K562 (cell line): ENCODE results near the gene CR2. TPM values are rescaled to one million over a fixed set of nuclear protein-coding genes. Genes with fewer than 3 reads are reported as not detected.

Experiments used
- ATAC-seq: fragments of 200-7000 bp; cut with Tn5 transposase; 3 replicates; pipeline ENCODE4 v1.9.1; 2020; ENCODE audit warnings: moderate library complexity
- BruUV-seq: library from RNA; stranded (reverse); fragments of 400-500 nt; replicated peaks from 2 replicates; lab custom pipeline; 2021; lab: Mats Ljungman, UMichigan
- CTCF ChIA-PET: fragments of 300-600 bp; formaldehyde crosslinking; extraction: SDS; loops from one replicate; lab custom pipeline; 2021; ENCODE audit warnings: low intra/inter-chr PET ratio; lab: Yijun Ruan, JAX
- POLR2A ChIA-PET: fragments of 300-600, 350-650 bp; sonication (Branson Sonifier 250); formaldehyde crosslinking; extraction: SDS; loops from one replicate; lab custom pipeline; 2021; ENCODE audit warnings: antibody characterized with exemption, inconsistent platforms; lab: Yijun Ruan, JAX
- DNase-seq, 4 experiments: peaks; one replicate each; pipeline versions ENCODE4 v3.0.0 to v3.0.0-alpha.2; 2011 to 2018; ENCODE audit warnings: low spot score in 3 of 4, mixed read lengths in 3 of 4; ENCODE audit errors: extremely low read depth in 1 of 4
- FAIRE-seq: peaks from 2 replicates; lab custom pipeline; 2011; peaks lifted over from hg19 to GRCh38; lab: Jason Lieb, UNC
- H2AFZ ChIP-seq: 2 replicates; pipeline ENCODE4 v1.6.0; 2011; ENCODE audit warnings: low read depth, low read length, control low read depth, inconsistent platforms
- H3K27ac ChIP-seq: fragments of 200-600 bp; 3 replicates; pipeline ENCODE4 v1.8.0; 2011; ENCODE audit warnings: low read depth, mild to moderate bottlenecking, control low read depth, inconsistent platforms, low read length, moderate library complexity, mixed read lengths; ENCODE audit errors: extremely low read depth
- H3K27me3 ChIP-seq, 2 experiments: fragments of 300-600 bp in 1 of 2; 2 replicates in 1 of 2; 3 replicates in 1 of 2; pipeline versions ENCODE4 v1.6.0 to v1.8.0; 2011; ENCODE audit warnings: inconsistent platforms in 2 of 2, low read length in 2 of 2, mild to moderate bottlenecking in 1 of 2, mixed read lengths in 1 of 2, moderate library complexity in 1 of 2; ENCODE audit not compliant: control insufficient read depth in 2 of 2, insufficient read depth in 2 of 2
- H3K36me3 ChIP-seq: fragments of 300-600 bp; 3 replicates; pipeline ENCODE4 v1.8.0; 2011; ENCODE audit warnings: mild to moderate bottlenecking, low read length, inconsistent platforms; ENCODE audit not compliant: control insufficient read depth, insufficient read depth
- H3K4me1 ChIP-seq, 2 experiments: fragments of 200-600 bp in 1 of 2; replicated peaks in 1 of 2; 2 replicates in 1 of 2; 3 replicates in 1 of 2; pipeline versions ENCODE4 v1.5.1 to v1.8.0; 2011; ENCODE audit warnings: inconsistent platforms in 2 of 2, low read length in 2 of 2, mild to moderate bottlenecking in 1 of 2, mixed read lengths in 1 of 2, moderate library complexity in 1 of 2; ENCODE audit not compliant: control insufficient read depth in 2 of 2, insufficient read depth in 2 of 2
- H3K4me2 ChIP-seq: 2 replicates; pipeline ENCODE4 v1.6.1; 2011; ENCODE audit warnings: low read length, control low read depth, inconsistent platforms, mixed read lengths; ENCODE audit not compliant: insufficient read depth
- H3K4me3 ChIP-seq: fragments of 200-600 bp; sonication (generic), shearing (Covaris generic); 2 replicates; pipeline ENCODE4 v1.5.1; 2016; ENCODE audit warnings: control low read depth, inconsistent platforms
- H3K79me2 ChIP-seq: fragments of 200-600 bp; 3 replicates; pipeline ENCODE4 v1.8.0; 2011; ENCODE audit warnings: low read length, inconsistent platforms; ENCODE audit not compliant: control insufficient read depth, insufficient read depth
- H3K9ac ChIP-seq, 2 experiments: 2 replicates each; pipeline versions ENCODE4 v1.6.0 to v1.6.1; 2011; ENCODE audit warnings: low read depth in 2 of 2, low read length in 2 of 2, control low read depth in 1 of 2, inconsistent platforms in 1 of 2, mild to moderate bottlenecking in 1 of 2, mixed read lengths in 1 of 2; ENCODE audit not compliant: insufficient read depth in 1 of 2
- H3K9me1 ChIP-seq: one replicate; pipeline ENCODE4 v1.6.0; 2011; ENCODE audit warnings: inconsistent platforms, mild to moderate bottlenecking, low read length, moderate library complexity; ENCODE audit not compliant: control insufficient read depth, insufficient read depth
- H3K9me3 ChIP-seq: replicated peaks from 2 replicates; pipeline ENCODE4 v1.5.1; 2011; ENCODE audit warnings: low read depth, low read length, inconsistent platforms; ENCODE audit not compliant: control insufficient read depth, insufficient read depth
- H4K20me1 ChIP-seq: replicated peaks from 2 replicates; pipeline ENCODE4 v1.6.1; 2011; ENCODE audit warnings: low read length, inconsistent platforms, mixed read lengths; ENCODE audit not compliant: control insufficient read depth, insufficient read depth
- C11orf30 ChIP-seq: fragments of 450-650 bp; IDR thresholded peaks from 2 replicates; pipeline ENCODE4 v1.6.1; 2016; ENCODE audit warnings: low read depth, mild to moderate bottlenecking
- NUFIP1 ChIP-seq: fragments of 450-650 bp; IDR thresholded peaks from 2 replicates; pipeline ENCODE4 v1.6.1; 2018; ENCODE audit not compliant: partially characterized antibody
- YBX1 ChIP-seq: fragments of 450-650 bp; IDR thresholded peaks from 2 replicates; pipeline ENCODE4 v1.7.1; 2016; ENCODE audit warnings: mild to moderate bottlenecking
- ZNF324 ChIP-seq: fragments of 250-450 bp; sonication (Bioruptor Pico); IDR thresholded peaks from 2 replicates; pipeline ENCODE4 v1.4.0; 2020; ENCODE audit warnings: mild to moderate bottlenecking
- WGBS: fragments of 100-300 bp; shearing (Covaris generic); methylation state at CpG from one replicate; pipeline ENCODE4 v1.1.6; 2016; ENCODE audit warnings: low coverage, mixed read lengths; ENCODE audit not compliant: insufficient coverage; ENCODE audit errors: missing lambda C conversion rate; 5-methylcytosine and 5-hydroxymethylcytosine counted together
- in situ Hi-C: fragments of 300-500 bp; cut with MboI; formaldehyde crosslinking; loops from 4 replicates; pipeline ENCODE4 v1.15.0; 2018; ENCODE audit warnings: inconsistent platforms, mixed read lengths
- intact Hi-C: fragments of 100-400 bp; cut with micrococcal nuclease; formaldehyde crosslinking; loops from 2 replicates; pipeline ENCODE4 v1.14.2; 2022
- polyA plus RNA-seq, 8 experiments: library from polyadenylated mRNA; depleted of rRNA in 4 of 8; stranded (reverse) in 5 of 8; unstranded in 3 of 8; fragments of >200 nt; fragmentation: Nextera tagmentation in 2 of 8; fragmentation: Illumina TruSeq in 1 of 8; extraction: Ambion mirVana in 2 of 8; extraction: Trizol in 1 of 8; gene quantifications; 2 replicates each; pipeline versions ENCODE4 v1.2.1 to v1.2.3, GENCODE V29; 2011 to 2014; ENCODE audit warnings: inconsistent platforms in 1 of 8, missing spikeins in 1 of 8
- total RNA-seq, 7 experiments: library from RNA; depleted of rRNA in 6 of 7; stranded (reverse); fragments of >200 nt in 6 of 7; fragmentation: Illumina TruSeq in 2 of 7; extraction: Trizol in 2 of 7; gene quantifications; 2 replicates each; pipeline versions ENCODE4 v1.2.1 to v1.2.3, GENCODE V29; 2011 to 2021; ENCODE audit warnings: low replicate concordance in 1 of 7
- TF ChIP-seq, protein P1 (sequence below): sonication (generic); formaldehyde crosslinking; IDR thresholded peaks from 2 replicates; pipeline ENCODE4 v1.4.0; 2020; ENCODE audit warnings: mild to moderate bottlenecking, missing genetic modification reagents
- TF ChIP-seq, protein P2 (sequence below), 2 experiments: fragments of 200-800 bp in 1 of 2; sonication (Bioruptor generic) in 1 of 2; sonication (generic) in 1 of 2; formaldehyde crosslinking in 1 of 2; IDR thresholded peaks in 1 of 2; conservative IDR thresholded peaks in 1 of 2; 2 replicates each; pipeline versions ENCODE4 v1.5.0 to v1.6.1; 2016 to 2020; ENCODE audit warnings: missing compliant biosample characterization in 1 of 2, missing genetic modification characterization in 1 of 2, missing genetic modification reagents in 1 of 2
- TF ChIP-seq, protein P3 (sequence below): fragments of 250-450 bp; sonication (Bioruptor Pico); IDR thresholded peaks from 2 replicates; pipeline ENCODE4 v1.5.0; 2021; ENCODE audit warnings: mild to moderate bottlenecking, moderate library complexity
- TF ChIP-seq, protein P4 (sequence below), 2 experiments: fragments of 450-650 bp in 1 of 2; sonication (generic) in 1 of 2; formaldehyde crosslinking in 1 of 2; IDR thresholded peaks in 1 of 2; conservative IDR thresholded peaks in 1 of 2; 2 replicates each; pipeline versions ENCODE4 v1.6.1 to v1.8.1; 2016 to 2023; ENCODE audit warnings: mild to moderate bottlenecking in 2 of 2, moderate library complexity in 2 of 2, inconsistent platforms in 1 of 2, missing genetic modification reagents in 1 of 2

CR2 gene
- total and polyA plus RNA-seq, 9 of the 15 experiments (the other 6 are each of a cell fraction or from before 2014, with no cell fraction given), result 0.07 to 0.67 (median 0.37) TPM

DNA sequence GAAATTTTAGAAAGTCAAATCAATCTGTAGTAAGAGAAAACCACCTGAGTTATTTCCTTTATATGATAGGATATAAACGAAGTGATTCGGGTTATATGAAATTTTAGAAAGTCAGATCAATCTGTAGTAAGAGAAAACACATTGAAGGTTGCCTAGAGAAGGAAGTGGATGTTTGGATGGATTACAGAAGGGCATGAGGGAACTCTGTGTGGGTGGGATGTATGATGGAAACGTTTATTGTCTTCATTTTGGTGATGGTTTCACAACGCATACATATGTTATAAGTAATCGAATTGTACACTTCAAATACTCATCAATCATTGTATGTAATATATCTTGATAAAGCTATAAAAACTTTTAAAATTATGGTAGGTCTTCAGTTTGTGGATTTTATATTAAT, 46.9 kb downstream of the CR2 start (continued):
- TF ChIP-seq, protein P1, sequence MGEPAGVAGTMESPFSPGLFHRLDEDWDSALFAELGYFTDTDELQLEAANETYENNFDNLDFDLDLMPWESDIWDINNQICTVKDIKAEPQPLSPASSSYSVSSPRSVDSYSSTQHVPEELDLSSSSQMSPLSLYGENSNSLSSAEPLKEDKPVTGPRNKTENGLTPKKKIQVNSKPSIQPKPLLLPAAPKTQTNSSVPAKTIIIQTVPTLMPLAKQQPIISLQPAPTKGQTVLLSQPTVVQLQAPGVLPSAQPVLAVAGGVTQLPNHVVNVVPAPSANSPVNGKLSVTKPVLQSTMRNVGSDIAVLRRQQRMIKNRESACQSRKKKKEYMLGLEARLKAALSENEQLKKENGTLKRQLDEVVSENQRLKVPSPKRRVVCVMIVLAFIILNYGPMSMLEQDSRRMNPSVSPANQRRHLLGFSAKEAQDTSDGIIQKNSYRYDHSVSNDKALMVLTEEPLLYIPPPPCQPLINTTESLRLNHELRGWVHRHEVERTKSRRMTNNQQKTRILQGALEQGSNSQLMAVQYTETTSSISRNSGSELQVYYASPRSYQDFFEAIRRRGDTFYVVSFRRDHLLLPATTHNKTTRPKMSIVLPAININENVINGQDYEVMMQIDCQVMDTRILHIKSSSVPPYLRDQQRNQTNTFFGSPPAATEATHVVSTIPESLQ, result no peak
- no peak for TF ChIP-seq C11orf30
- no peak for TF ChIP-seq ZNF324 (CRISPR knock-in tag)
- TF ChIP-seq YBX1, result no peak
- TF ChIP-seq, protein P2, sequence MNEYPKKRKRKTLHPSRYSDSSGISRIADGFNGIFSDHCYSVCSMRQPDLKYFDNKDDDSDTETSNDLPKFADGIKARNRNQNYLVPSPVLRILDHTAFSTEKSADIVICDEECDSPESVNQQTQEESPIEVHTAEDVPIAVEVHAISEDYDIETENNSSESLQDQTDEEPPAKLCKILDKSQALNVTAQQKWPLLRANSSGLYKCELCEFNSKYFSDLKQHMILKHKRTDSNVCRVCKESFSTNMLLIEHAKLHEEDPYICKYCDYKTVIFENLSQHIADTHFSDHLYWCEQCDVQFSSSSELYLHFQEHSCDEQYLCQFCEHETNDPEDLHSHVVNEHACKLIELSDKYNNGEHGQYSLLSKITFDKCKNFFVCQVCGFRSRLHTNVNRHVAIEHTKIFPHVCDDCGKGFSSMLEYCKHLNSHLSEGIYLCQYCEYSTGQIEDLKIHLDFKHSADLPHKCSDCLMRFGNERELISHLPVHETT (CRISPR knock-in tag; conservative IDR thresholded peaks at IDR 0.05 in 1 of 2, IDR thresholded peaks at IDR 0.05 in 1 of 2), result no peak
- TF ChIP-seq, all 486 proteins: peak for 0

DNA sequence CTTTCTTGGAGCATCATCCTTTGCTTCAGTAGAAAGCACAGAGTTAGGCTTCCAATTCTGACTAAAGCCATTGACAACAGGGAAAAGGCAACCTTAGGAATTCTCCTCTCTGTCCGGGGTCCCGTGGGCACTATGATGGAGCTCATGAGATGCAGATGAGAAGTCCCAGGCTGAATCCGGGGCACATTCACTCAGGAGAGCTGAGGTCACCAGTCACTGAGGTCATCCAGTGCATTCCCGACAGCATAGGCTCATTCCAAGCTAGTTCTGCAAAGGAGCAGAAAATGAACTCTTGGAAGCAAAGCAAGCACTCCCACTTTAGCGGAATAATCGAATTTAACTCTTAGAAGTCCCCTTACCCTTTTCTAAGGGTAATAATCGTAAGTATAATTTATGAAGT, 48.6 kb downstream of the CR2 start:
- ChIA-PET CTCF (no interaction called here), POLR2A (interaction anchor here (0.5 to 0.8 kb wide), 2 partner anchors 10 to 411 kb away, joined by 3 to 4 read pairs; no protein-coding TSS in a partner anchor)
- H3K9me3 ChIP-seq, result no peaks in the 10 kb centered on the region
- 47% methylated on average over 7 of the region's 7 CpGs for WGBS
- H4K20me1 ChIP-seq, result no peaks in the 10 kb centered on the region
- intact Hi-C loops, result loop anchor here (5.0 kb wide), 1 partner anchor 180 kb away; the partner anchor contains the start of gene CD55
- H3K27me3 ChIP-seq, result no peaks in the 10 kb centered on the region
- H3K79me2 ChIP-seq, result no peaks in the 10 kb centered on the region
- no peak overlapping the region for H3K4me3 ChIP-seq
- FAIRE-seq, result no peak
- H3K9ac ChIP-seq, result no peak overlapping the region
- ATAC-seq, result no peak
- H2AFZ ChIP-seq, result peak overlapping the region; percentile 7; the same call in 1 of the 2 replicates
- DNase-seq, result no peak
- H3K9me1 ChIP-seq, result no peaks in the 10 kb centered on the region
- TF ChIP-seq NUFIP1, result no peak
- TF ChIP-seq, protein P3, sequence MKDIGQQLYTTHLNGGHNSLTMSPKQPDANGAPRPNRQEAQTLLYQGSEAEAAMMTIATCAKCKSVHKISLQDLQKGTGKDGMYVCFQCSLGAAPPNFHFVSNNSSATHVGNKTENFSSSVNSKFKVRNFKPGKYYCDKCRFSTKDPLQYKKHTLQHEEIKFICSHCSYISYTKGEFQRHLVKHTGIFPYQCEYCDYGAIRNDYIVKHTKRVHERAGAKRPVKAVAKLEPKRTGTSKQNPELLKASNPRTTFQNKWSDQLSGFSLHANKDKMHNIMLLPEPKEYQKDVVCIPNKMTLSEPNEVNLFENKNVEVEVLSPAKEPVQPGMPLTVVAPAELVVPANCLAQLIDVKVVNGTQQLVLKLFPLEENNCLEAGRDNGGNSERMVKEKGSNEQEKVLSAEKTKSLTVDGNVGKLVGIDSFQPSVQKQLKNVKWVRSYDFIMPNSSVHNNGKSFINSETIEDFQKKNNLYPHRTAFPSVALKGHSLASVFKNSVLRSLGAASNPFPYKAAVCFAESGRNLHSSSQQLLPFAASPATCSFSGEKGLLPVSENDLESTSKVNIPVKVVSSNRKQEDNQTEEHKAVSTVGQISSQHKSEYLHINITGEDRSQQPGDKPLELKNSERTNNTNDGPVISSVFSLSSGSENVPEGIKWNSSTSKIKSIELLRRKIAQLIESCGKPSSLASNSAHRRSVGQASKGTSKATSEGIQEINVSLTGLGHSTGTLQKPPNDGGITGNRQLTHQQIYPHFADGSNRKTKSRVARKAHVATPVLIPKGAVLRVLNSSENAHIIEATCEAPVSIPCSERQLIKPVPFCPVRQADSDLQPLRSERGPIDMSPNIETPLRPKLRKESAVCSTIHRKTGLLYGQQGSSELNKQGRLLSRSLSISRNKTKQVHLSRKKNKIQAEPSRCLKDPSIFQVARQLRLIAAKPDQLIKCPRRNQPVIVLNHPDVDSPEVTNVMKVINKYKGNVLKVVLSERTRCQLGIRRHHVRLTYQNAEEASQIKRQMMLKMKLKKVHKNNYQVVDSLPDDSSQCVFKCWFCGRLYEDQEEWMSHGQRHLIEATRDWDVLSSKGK, result no peak
- TF ChIP-seq, protein P4, sequence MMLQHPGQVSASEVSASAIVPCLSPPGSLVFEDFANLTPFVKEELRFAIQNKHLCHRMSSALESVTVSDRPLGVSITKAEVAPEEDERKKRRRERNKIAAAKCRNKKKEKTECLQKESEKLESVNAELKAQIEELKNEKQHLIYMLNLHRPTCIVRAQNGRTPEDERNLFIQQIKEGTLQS (IDR thresholded peaks at IDR 0.05), result peak; percentile 24; the same call in 1 of the 2 replicates
- TF ChIP-seq, protein P4 (CRISPR knock-in tag; conservative IDR thresholded peaks at IDR 0.05), result no peak
- H3K4me1 ChIP-seq, result peaks cover 0 to 20% of the 10 kb centered on the region in 2 experiments; a peak in 3 of 5 replicates
- no peak overlapping the region for H3K27ac ChIP-seq
- no peaks in the 10 kb centered on the region; the same call in 2 of the 3 replicates for H3K36me3 ChIP-seq
- no TSS peak for BruUV-seq
- in situ Hi-C loops, result loop anchor here (25.0 kb wide), 1 partner anchor 890 kb away; the partner anchor contains the start of gene EIF2D
- H3K4me2 ChIP-seq, result no peak overlapping the region
